Brain microvascular endothelial cell (primary cell): Measurements from ENCODE around the gene CPNE1.
"Not testable (repeated sequence)": the region's sequence is repeated elsewhere in the genome, so short reads cannot be mapped to it uniquely, and the experiment has no call there.

Source experiments
- DNase-seq: peaks from one replicate; pipeline ENCODE4 v3.0.0-alpha.2; 2020
- H3K27ac ChIP-seq: fragments of 250-450 bp; sonication (Bioruptor Pico); 2 replicates; pipeline ENCODE4 v1.5.1; 2020; ENCODE audit warnings: mild to moderate bottlenecking, moderate library complexity
- H3K27me3 ChIP-seq: fragments of 250-450 bp; sonication (Bioruptor Pico); replicated peaks from 2 replicates; pipeline ENCODE4 v1.5.1; 2020; ENCODE audit warnings: mild to moderate bottlenecking
- H3K36me3 ChIP-seq: fragments of 250-450 bp; sonication (Bioruptor Pico); replicated peaks from 2 replicates; pipeline ENCODE4 v1.5.1; 2020; ENCODE audit warnings: mild to moderate bottlenecking
- H3K4me3 ChIP-seq: 2 replicates; pipeline ENCODE4 v1.5.1; 2011; ENCODE audit warnings: low read depth, mild to moderate bottlenecking, control low read depth, low read length, moderate library complexity
- CTCF ChIP-seq: IDR thresholded peaks from 2 replicates; pipeline ENCODE4 v1.5.1; 2011; ENCODE audit warnings: low read depth, mild to moderate bottlenecking, moderate library complexity, low read length, control low read depth, inconsistent platforms; ENCODE audit errors: missing control alignments
- in situ Hi-C: cut with HindIII; loops from 2 replicates; pipeline ENCODE4 v1.10.0; 2017; ENCODE audit warnings: low sequenced_read_pairs, low pct_ligation_motif_present

Gene CPNE1

GRCh38 chr20:35664466-35665206, at the start of gene CPNE1, which contains the start of gene RBM12:
CPNE1 (minus strand) TSS chr20:35664900; CDS start chr20:35632923, 31,977 bp downstream.
RBM12 (minus strand) TSS chr20:35664900; CDS start chr20:35655322, 9,578 bp downstream.
- H3K4me3 ChIP-seq, result peak within 1 kb of the TSS; percentile 92
- peaks cover 7% of the 10 kb centered on the region for H3K36me3 ChIP-seq
- peak; percentile 87 for DNase-seq
- peak within 1 kb of the TSS; percentile 95 for H3K27ac ChIP-seq
- in situ Hi-C loops, result no loop called here
- TF ChIP-seq CTCF, result peak; percentile 9
- no peaks in the 10 kb centered on the region for H3K27me3 ChIP-seq

GRCh38 chr20:35714127-35714526, 49.4 kb upstream of the CPNE1 start:
- DNase-seq, result no peak
- in situ Hi-C loops, result no loop called here

GRCh38 chr20:35713120-35713519, 48.4 kb upstream of the CPNE1 start:
- peaks cover 87% of the 10 kb centered on the region for H3K36me3 ChIP-seq
- in situ Hi-C loops, H3K27me3 ChIP-seq, DNase-seq, H3K27ac ChIP-seq, H3K4me3 ChIP-seq: not testable (repeated sequence)

More at GRCh38 chr20:35714127-35714526, 49.4 kb upstream of the CPNE1 start:
- H3K36me3 ChIP-seq, result peaks cover 91% of the 10 kb centered on the region
- no peak overlapping the region for H3K4me3 ChIP-seq
- no peak overlapping the region for H3K27ac ChIP-seq
- no peak for TF ChIP-seq CTCF
- H3K27me3 ChIP-seq, result no peaks in the 10 kb centered on the region

- in situ Hi-C loops, result no loop called here
- Histone ChIP-seq H3K27me3 (no peaks in the 10 kb centered on the region), H3K27ac (no peak overlapping the region), H3K4me3 (no peak overlapping the region), H3K36me3 (peaks cover 76% of the 10 kb centered on the region)
- DNase-seq, result no peak
- TF ChIP-seq CTCF, result no peak
Measured at GRCh38 chr20:35711588-35712209, 47.0 kb upstream of the CPNE1 start.

- Histone ChIP-seq H3K27ac (no peak overlapping the region), H3K4me3 (no peak overlapping the region), H3K27me3 (no peaks in the 10 kb centered on the region), H3K36me3 (peaks cover 76% of the 10 kb centered on the region)
- DNase-seq, result no peak
- no peak for TF ChIP-seq CTCF
- in situ Hi-C loops, result no loop called here
Measured at GRCh38 chr20:35710884-35711587, 46.3 kb upstream of the CPNE1 start.

GRCh38 chr20:35710039-35710438, 45.3 kb upstream of the CPNE1 start:
- peaks cover 77% of the 10 kb centered on the region for H3K36me3 ChIP-seq

More at GRCh38 chr20:35710039-35710438, 45.3 kb upstream of the CPNE1 start:
- in situ Hi-C loops, result no loop called here
- DNase-seq, result no peak
- no peak overlapping the region for H3K27ac ChIP-seq
- H3K27me3 ChIP-seq, result no peaks in the 10 kb centered on the region
- no peak for TF ChIP-seq CTCF
- no peak overlapping the region for H3K4me3 ChIP-seq
